Skeletal muscle cell (primary cell): ENCODE measurements around the gene HMGB2.

ENCODE experiments used
- DNase-seq: peaks from one replicate; pipeline ENCODE4 v3.0.0-alpha.2; 2010; ENCODE audit warnings: low read depth
- H3K4me3 ChIP-seq: 2 replicates; pipeline ENCODE4 v1.5.1; 2011; ENCODE audit warnings: low read depth, mild to moderate bottlenecking, control low read depth, low read length, moderate library complexity

HMGB2 gene

DNA sequence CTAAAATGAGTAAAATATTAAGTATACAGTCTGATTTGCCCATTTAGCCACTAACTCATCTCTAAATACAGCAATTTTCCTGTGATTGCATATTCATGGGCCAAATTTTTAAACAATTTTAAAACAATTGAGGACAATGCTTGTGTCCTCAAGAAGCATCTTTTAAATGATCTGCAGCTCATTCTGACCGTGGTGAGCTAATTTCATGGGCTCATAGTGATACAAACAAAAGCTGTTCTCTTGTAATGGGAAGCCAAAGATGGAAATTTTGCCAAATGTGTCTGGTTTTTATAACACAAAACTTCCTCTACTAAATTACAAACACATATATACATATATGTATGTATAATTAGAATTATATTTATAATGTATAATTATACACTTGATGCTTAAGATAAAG is 39.7 kb downstream of the HMGB2 start:
- no peak for DNase-seq
- no peak overlapping the region for H3K4me3 ChIP-seq

DNA sequence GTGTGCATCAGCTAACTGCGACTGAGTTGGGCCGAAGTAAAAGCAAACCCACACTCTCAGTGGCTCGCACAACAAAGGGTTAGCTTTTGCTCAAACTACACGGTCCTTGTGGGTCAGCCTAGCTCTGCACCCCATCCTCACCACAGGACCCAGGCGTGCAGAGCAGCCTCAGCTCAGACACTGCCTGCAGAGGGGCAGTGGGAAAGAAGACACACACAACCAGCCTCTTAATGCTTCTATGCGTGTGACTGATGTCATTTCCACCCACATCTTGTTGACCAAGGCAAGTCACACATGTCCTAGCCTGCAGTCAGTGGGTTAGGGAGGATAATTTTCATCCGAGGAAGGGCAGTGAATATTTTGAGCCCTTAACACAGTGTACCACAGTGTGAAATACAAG is 40.5 kb downstream of the HMGB2 start:
- DNase-seq, result no peak
- no peak overlapping the region for H3K4me3 ChIP-seq

DNA sequence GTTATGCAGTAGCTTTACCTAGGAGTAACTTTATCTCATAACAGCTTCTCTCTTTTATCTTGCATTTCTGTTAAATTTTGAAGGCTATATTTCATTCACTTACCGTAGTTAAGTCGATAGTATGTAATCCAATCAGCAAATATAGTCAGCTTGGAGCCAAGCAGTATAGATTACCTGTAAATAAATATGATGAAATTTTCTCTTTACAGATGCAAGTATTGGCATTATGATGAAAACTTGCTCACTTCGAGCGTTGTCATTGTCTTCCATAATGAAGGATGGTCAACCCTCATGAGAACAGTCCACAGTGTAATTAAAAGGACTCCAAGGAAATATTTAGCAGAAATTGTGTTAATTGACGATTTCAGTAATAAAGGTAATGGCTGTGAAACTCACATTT is 42.3 kb downstream of the HMGB2 start:
- DNase-seq, result no peak
- no peak overlapping the region for H3K4me3 ChIP-seq

DNA sequence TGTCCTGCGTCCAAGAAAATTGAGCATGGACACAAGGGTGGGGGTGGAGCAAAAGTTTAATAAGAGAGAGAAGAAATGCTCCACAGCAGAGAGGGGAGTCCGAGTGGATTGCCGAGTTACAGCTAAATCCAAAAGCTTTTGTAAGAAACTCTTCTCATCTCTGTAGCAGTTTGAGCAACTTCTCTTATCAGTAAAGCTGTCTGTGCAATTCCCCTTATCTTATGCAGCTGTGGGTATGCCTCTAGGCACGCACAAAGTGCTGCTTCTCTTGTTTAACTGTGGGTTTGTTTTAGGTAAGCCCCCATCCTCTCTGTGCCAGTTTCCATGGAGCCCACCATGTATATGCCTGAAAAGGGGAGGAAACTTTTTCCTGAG is 44.8 kb downstream of the HMGB2 start:
- H3K4me3 ChIP-seq, result no peak overlapping the region
- DNase-seq, result no peak

DNA sequence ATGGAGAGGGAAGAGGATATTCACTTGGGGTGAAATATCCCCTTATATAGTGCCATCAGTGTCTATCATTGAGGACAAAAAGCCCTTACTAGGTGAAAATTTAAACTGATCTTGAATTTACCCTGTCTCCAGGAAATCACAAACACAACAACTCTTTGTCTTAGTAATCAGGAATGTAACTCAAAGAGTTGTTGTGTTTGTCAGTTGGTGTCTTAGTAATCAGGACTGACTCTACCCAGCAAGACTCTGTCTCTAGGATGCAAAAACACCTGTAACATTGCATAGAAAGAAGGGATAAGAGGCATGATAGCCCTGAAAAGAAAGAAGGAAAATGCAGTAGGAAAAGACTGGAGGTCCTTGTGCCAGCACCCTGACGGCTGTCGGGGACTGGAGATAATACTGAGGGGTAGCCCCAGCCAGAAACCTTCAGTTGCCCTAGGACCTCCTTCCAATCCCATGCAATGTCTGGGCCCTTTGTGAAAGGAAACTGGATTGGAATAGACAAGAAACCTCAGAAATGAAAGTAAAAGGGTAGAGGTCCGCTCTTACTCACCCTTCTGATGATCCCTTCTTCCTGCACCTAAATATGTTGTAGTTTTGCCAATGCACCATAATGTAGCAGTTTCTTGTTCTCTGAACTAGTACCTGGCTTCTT is 45.3 kb downstream of the HMGB2 start:
- H3K4me3 ChIP-seq, result no peak overlapping the region
- DNase-seq, result no peak

DNA sequence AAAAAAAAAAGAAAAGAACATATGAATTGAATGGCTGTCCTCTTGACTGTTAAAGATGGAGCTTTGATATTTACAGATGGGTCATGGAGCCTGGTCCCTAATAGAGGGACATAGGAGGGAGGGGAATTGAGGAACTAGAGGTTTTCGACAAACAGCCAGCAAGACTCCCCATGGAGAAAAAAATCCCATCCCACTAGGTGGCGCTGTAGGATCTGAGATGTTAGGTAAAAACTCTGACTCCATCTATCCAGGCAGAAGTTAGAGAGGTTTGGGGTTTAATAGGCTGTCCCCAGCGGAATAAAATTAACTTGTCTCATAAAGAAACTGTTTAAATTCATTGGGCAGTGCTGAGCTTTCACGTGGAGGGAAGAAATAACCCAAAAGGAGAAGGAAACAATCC is 45.9 kb downstream of the HMGB2 start:
- no peak for DNase-seq
- no peak overlapping the region for H3K4me3 ChIP-seq

DNA sequence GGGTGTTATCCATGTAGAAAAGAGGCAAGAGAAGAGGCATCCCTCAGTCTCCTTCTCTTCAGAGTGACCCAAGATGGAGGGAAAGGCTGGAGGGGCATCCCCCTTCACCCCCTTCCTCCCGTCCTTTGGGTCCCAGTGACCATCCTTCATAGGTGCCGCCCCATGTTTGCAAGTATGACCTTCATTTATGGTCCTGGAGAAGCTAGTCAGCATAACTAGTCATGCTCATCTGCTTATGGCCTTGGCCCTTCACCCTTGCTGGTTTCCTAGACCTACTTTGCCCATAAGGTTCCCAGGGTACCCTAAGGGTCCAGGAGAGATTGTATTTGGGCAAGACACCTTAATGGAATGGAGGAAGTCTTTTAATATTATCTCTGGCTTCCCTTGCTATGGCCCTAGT is 46.7 kb downstream of the HMGB2 start:
- no peak overlapping the region for H3K4me3 ChIP-seq
- no peak for DNase-seq

DNA sequence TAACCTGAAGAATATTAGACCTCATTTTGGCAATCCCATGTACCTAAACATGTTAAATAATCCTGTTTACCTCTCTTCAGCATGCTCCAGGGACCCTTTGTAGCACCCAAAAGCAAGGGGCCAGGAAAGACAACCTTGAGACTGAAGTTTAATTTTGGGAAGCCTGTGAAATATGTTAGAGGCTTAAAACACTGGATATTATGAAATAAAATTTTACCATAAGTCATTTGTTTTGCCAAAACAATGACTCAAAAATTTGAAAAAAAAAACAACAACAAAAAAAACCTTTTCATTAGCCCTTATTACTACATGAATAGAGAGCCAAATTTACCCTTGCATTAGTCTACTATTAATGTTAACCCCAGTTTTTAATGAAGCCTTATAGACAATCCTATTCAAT is 49.7 kb downstream of the HMGB2 start:
- DNase-seq, result no peak
- no peak overlapping the region for H3K4me3 ChIP-seq

DNA sequence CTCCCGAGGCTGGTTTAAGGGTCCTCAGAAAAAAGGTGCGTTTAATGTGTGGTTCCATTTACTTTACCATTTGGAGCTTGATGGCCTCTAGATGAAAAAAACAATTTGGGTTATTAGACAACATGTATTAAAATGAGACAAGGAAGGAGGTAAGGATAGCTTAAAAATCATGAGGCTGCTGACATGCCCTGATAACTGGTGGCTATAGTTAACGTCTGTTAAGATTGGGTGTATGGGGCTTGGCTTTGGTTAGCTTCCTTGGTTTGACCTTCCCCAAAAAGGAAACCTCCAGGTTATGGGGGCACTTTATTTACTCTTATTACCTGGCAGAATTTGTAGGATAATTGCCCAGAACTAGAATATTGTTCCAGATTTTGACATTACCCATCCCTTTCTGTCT is 51.5 kb downstream of the HMGB2 start:
- DNase-seq, result no peak
- H3K4me3 ChIP-seq, result no peak overlapping the region

DNA sequence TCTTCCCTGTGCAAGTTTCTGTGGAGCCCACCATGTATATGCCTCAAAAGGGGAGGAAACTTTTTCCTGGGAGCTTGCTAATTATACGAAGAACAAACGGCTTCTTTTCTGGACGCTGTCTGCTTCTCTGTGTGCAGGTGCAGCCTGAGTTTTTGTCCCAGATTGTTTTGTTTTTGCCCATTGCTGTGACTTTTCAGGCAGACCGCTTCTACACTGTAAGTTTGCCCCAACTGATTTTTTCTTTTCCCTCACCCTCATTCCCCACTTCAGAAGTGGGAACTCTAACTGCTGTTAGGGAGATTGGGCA is 51.9 kb downstream of the HMGB2 start:
- no peak for DNase-seq
- H3K4me3 ChIP-seq, result no peak overlapping the region

DNA sequence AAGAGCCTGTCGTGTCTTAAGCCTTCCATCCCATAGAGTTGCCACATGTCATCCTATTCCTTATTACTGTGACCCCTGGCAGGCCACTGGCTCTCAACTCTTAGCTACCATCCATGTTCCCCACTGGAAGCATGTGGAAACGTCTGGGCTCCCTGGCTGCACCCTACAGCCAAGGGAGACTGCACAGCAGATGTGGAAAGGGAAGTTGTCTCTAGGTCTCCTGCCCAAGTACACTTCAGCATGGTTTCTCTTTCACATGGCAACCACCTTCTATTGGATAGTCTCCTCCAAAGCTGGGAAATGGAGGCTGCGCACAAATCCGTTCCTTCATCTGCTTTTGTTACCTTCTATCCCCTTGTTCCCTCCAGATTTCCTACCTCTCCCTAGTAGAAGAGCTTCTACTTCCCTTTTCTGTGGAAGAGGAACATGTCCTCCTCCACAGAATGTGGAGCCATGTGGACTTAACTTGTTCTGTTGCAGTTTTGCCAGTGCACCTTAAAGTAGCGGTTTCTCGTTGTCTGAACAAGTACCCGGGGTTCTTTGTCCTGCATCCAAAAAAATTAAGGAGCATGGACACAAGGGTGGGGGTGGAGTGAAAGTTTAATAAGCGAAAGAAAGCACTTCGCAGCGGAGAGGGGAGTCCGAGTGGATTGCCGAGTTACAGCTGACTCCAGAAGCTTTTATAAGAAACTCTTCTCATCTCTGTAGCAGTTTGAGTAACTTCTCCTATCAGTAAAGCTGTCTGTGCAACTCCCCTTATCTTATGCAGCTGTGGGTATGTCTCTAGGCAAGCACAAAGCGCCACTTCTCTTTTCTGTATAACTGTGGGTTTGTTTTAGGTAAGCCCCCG is 52.5 kb downstream of the HMGB2 start:
- no peak overlapping the region for H3K4me3 ChIP-seq
- DNase-seq, result no peak
